ENCODE measurements around the gene ESR1.

- no peak for TF ChIP-seq CTCF (IDR thresholded peaks at IDR 0.05)
- no peak for TF ChIP-seq POLR2A (IDR thresholded peaks at IDR 0.05)
Observed at GRCh38 chr6:152164957-152165356, 357.5 kb downstream of the ESR1 start.

Data from suprapubic skin (tissue), 3 donors.